ENCODE measurements around the gene FAM131B. TPM values are rescaled to one million over a fixed set of nuclear protein-coding genes. Genes with fewer than 3 reads are reported as not detected.
"Not testable (repeated sequence)": the region's sequence is repeated elsewhere in the genome, so short reads cannot be mapped to it uniquely, and the experiment has no call there.

The FAM131B gene
- total RNA-seq, 1 experiment from 2014 or later: 25.3 TPM

- no peaks in the 10 kb centered on the region for H3K9me3 Mint-ChIP-seq
- POLR2A ChIA-PET: interaction anchor here (0.5 to 7.2 kb wide), 2 partner anchors 14 to 23 kb away, joined by 5 to 62 read pairs; partner anchors contain the start of gene EPHA1
Measured at GRCh38 chr7:143392875-143393266, 30.4 kb upstream of the FAM131B start.

GRCh38 chr7:143392427-143392826 is 29.9 kb upstream of the FAM131B start:
- CTCF ChIA-PET; H3K4me1 Mint-ChIP-seq; H3K4me3 Mint-ChIP-seq; H3K9me3 Mint-ChIP-seq; ATAC-seq; H3K27me3 Mint-ChIP-seq (ENCODE audit: low read depth); DNase-seq (ENCODE audit: low spot score); H3K27ac Mint-ChIP-seq: not testable (repeated sequence)
- H3K36me3 Mint-ChIP-seq: peaks cover 81% of the 10 kb centered on the region
- POLR2A ChIA-PET: interaction anchor here (0.5 to 7.2 kb wide), 2 partner anchors 15 to 23 kb away, joined by 5 to 62 read pairs; partner anchors contain the start of gene EPHA1

More at GRCh38 chr7:143392875-143393266, 30.4 kb upstream of the FAM131B start:
- 0 out of 2 replicates have a peak, but pooled peaks have one; percentile 7 for TF ChIP-seq ZNF121 (CRISPR knock-in tag; IDR thresholded peaks at IDR 0.05)
- no peak for TF ChIP-seq ZBTB43 (CRISPR knock-in tag; IDR thresholded peaks at IDR 0.05)
- no peak for TF ChIP-seq NFYB (CRISPR knock-in tag; conservative IDR thresholded peaks at IDR 0.05; ENCODE audit: low read depth)
- TF ChIP-seq ZMAT4 (CRISPR knock-in tag; IDR thresholded peaks at IDR 0.05): no peak
- no peak for TF ChIP-seq MAX (CRISPR knock-in tag; IDR thresholded peaks at IDR 0.05)
- TF ChIP-seq IRF2 (CRISPR knock-in tag; IDR thresholded peaks at IDR 0.05; ENCODE audit: borderline replicate concordance, low read depth): no peak
- no peak for TF ChIP-seq KAT7 (CRISPR knock-in tag; IDR thresholded peaks at IDR 0.05; ENCODE audit: borderline replicate concordance)
- H3K27me3 Mint-ChIP-seq (ENCODE audit: low read depth): no peaks in the 10 kb centered on the region
- CTCF ChIA-PET: interaction anchor here (0.9 kb wide), 1 partner anchor 47 kb away, joined by 5 read pairs; no protein-coding TSS in a partner anchor
- DNase-seq (ENCODE audit: low spot score) (no peak), ATAC-seq (no peak)
- H3K4me1 Mint-ChIP-seq: peaks cover 7% of the 10 kb centered on the region
- no peak overlapping the region for H3K4me3 Mint-ChIP-seq
- peaks cover 82% of the 10 kb centered on the region for H3K36me3 Mint-ChIP-seq
- H3K27ac Mint-ChIP-seq: peak overlapping the region; percentile 76

DNA sequence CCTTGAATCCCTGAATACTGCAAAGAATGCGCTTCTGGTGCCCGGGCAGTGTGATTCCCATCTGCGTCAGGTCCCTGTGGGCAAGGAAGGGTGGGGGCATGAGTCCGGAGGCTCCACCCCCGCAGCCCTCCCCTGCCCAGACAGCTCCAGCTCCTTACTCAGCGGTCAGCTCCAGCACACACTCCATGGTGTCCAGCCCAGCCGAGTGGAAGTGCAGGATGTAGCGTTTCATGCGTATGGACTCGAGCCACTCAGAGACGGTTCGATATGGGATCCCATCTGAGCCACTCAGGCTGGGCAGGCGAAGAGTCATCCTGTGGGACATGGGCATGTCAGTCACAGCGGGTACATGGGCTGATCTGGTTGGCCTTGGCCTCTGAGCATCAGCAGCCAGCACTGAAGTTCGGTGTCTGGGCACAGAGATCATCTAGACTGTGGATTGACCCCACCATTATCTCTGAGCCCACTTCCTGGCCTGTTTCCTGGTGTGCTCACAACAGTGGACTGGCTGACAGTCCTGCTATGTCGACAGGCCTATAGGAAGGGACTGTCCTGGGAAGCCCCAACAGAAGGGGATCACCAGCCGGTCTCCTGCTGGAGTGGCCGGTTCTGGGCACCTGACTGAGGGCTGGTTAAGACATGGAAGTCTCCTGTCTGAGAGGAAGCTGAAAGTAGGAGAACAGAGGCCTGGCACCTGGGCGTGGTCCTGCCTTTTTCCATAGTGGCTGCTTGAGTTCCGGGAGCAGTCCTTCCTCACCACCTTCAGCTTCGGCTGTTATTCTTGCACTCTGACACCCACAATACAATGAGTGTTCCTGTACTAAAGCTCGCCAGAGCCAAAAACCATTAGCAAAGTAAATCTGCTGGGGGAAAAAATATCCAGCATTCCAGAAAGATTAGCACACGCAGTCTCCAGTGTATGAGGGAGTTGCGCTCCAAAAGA is 29.2 kb upstream of the FAM131B start:
- H3K4me1 Mint-ChIP-seq: peaks cover 9% of the 10 kb centered on the region
- H3K9me3 Mint-ChIP-seq: no peaks in the 10 kb centered on the region
- ChIA-PET CTCF (interaction anchor here (0.5 to 4.4 kb wide), 5 partner anchors 12 to 510 kb away, joined by 3 to 48 read pairs (median 3); partner anchors contain the start of gene EPHA1), POLR2A (interaction anchor here (0.5 to 7.2 kb wide), 3 partner anchors 10 to 24 kb away, joined by 3 to 62 read pairs (median 5); partner anchors contain the start of gene EPHA1)
- H3K4me3 Mint-ChIP-seq: no peak overlapping the region
- peaks cover 75% of the 10 kb centered on the region for H3K36me3 Mint-ChIP-seq
- ATAC-seq (no peak), DNase-seq (ENCODE audit: low spot score) (no peak)
- H3K27ac Mint-ChIP-seq: peak overlapping the region; percentile 57; the same call in 1 of the 2 replicates
- no peaks in the 10 kb centered on the region for H3K27me3 Mint-ChIP-seq (ENCODE audit: low read depth)
- no peak for TF ChIP-seq RORB (CRISPR knock-in tag; IDR thresholded peaks at IDR 0.05)
- no peak for TF ChIP-seq JUN (CRISPR knock-in tag; IDR thresholded peaks at IDR 0.05)
- no peak for TF ChIP-seq STAT6 (CRISPR knock-in tag; conservative IDR thresholded peaks at IDR 0.05; ENCODE audit: low read depth)
- TF ChIP-seq, protein P1, sequence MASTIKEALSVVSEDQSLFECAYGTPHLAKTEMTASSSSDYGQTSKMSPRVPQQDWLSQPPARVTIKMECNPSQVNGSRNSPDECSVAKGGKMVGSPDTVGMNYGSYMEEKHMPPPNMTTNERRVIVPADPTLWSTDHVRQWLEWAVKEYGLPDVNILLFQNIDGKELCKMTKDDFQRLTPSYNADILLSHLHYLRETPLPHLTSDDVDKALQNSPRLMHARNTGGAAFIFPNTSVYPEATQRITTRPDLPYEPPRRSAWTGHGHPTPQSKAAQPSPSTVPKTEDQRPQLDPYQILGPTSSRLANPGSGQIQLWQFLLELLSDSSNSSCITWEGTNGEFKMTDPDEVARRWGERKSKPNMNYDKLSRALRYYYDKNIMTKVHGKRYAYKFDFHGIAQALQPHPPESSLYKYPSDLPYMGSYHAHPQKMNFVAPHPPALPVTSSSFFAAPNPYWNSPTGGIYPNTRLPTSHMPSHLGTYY (CRISPR knock-in tag; IDR thresholded peaks at IDR 0.05): no peak
- TF ChIP-seq ZNF138 (CRISPR knock-in tag; conservative IDR thresholded peaks at IDR 0.05): no peak
- no peak for TF ChIP-seq USF1 (CRISPR knock-in tag; IDR thresholded peaks at IDR 0.05)
- TF ChIP-seq ETV6 (CRISPR knock-in tag; IDR thresholded peaks at IDR 0.05): no peak
- TF ChIP-seq RELA (CRISPR knock-in tag; IDR thresholded peaks at IDR 0.05; ENCODE audit: borderline replicate concordance): no peak
- TF ChIP-seq, protein P2, sequence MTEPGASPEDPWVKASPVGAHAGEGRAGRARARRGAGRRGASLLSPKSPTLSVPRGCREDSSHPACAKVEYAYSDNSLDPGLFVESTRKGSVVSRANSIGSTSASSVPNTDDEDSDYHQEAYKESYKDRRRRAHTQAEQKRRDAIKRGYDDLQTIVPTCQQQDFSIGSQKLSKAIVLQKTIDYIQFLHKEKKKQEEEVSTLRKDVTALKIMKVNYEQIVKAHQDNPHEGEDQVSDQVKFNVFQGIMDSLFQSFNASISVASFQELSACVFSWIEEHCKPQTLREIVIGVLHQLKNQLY (CRISPR knock-in tag; IDR thresholded peaks at IDR 0.05): no peak
- no peak for TF ChIP-seq ZNF423 (CRISPR knock-in tag; IDR thresholded peaks at IDR 0.05)
- TF ChIP-seq, protein P3, sequence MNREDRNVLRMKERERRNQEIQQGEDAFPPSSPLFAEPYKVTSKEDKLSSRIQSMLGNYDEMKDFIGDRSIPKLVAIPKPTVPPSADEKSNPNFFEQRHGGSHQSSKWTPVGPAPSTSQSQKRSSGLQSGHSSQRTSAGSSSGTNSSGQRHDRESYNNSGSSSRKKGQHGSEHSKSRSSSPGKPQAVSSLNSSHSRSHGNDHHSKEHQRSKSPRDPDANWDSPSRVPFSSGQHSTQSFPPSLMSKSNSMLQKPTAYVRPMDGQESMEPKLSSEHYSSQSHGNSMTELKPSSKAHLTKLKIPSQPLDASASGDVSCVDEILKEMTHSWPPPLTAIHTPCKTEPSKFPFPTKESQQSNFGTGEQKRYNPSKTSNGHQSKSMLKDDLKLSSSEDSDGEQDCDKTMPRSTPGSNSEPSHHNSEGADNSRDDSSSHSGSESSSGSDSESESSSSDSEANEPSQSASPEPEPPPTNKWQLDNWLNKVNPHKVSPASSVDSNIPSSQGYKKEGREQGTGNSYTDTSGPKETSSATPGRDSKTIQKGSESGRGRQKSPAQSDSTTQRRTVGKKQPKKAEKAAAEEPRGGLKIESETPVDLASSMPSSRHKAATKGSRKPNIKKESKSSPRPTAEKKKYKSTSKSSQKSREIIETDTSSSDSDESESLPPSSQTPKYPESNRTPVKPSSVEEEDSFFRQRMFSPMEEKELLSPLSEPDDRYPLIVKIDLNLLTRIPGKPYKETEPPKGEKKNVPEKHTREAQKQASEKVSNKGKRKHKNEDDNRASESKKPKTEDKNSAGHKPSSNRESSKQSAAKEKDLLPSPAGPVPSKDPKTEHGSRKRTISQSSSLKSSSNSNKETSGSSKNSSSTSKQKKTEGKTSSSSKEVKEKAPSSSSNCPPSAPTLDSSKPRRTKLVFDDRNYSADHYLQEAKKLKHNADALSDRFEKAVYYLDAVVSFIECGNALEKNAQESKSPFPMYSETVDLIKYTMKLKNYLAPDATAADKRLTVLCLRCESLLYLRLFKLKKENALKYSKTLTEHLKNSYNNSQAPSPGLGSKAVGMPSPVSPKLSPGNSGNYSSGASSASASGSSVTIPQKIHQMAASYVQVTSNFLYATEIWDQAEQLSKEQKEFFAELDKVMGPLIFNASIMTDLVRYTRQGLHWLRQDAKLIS (CRISPR knock-in tag; IDR thresholded peaks at IDR 0.05; ENCODE audit: borderline replicate concordance): no peak
